HG03442 (cell line): ENCODE results near the gene ST7.
A peak's percentile ranks its signal among the peaks of the same experiment; 100 is the strongest.
"Not testable (repeated sequence)": the region's sequence is repeated elsewhere in the genome, so short reads cannot be mapped to it uniquely, and the experiment has no call there.

Experiments used
- ATAC-seq: cut with Tn5 transposase; IDR thresholded peaks from one replicate; pipeline ENCODE4 v1.9.1; 2021; ENCODE audit warnings: mild to moderate bottlenecking, moderate library complexity; ENCODE audit not compliant: unreplicated experiment

ST7 gene, protein sequence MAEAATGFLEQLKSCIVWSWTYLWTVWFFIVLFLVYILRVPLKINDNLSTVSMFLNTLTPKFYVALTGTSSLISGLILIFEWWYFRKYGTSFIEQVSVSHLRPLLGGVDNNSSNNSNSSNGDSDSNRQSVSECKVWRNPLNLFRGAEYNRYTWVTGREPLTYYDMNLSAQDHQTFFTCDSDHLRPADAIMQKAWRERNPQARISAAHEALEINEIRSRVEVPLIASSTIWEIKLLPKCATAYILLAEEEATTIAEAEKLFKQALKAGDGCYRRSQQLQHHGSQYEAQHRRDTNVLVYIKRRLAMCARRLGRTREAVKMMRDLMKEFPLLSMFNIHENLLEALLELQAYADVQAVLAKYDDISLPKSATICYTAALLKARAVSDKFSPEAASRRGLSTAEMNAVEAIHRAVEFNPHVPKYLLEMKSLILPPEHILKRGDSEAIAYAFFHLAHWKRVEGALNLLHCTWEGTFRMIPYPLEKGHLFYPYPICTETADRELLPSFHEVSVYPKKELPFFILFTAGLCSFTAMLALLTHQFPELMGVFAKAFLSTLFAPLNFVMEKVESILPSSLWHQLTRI

DNA sequence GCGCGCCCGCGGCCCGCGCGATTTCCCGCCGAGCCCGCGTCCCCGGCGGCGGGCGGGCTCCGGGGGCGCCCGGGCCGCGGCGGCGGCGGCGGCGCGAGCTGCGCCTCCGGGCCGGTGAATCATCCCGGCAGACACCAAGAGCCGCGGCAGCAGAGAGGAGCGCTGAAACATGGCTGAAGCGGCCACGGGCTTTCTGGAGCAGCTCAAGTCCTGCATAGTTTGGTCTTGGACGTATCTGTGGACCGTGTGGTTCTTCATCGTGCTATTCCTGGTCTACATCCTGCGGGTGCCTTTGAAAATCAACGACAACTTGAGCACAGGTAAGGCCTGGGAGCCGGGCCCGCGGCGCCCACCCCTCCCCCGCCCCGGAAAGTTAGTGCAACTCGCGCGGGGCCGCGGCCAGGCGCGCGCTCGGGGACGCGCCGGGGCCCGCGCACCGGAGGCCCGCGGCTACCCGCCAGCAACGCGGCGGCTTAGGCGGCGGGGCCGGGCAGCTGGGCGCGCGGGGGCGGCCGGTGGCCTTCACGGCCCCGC is at the start of gene ST7:
Gene ST7 (plus strand): TSS at position 130 of the 534 bp plus-strand sequence. CDS start 40 bp downstream, at position 170.
- ATAC-seq: peak; percentile 29

GRCh38 chr7:116906391-116906790 is 46.9 kb upstream of the ST7 start:
- ATAC-seq: no peak

GRCh38 chr7:116910383-116910782 is 42.9 kb upstream of the ST7 start:
- no peak for ATAC-seq

DNA sequence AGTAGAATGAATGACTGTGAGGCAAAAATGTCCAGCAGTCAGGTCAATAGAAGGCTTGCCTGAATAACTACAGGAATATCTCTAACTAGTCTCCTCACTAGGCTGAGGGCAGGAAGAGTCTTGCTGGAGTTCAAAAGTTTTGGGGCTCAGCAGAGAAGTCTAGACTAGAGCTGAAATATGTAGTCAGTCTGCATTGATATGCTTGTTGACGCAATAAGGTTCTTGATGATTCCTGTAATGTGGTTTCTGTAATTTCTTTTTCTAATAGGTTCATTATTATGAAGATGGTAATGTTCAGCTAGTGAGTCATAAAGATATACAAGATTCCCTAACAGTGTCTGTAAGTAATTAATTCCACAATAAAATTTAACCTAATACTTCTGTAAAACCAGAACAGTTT is 41.5 kb upstream of the ST7 start:
- ATAC-seq: no peak

DNA sequence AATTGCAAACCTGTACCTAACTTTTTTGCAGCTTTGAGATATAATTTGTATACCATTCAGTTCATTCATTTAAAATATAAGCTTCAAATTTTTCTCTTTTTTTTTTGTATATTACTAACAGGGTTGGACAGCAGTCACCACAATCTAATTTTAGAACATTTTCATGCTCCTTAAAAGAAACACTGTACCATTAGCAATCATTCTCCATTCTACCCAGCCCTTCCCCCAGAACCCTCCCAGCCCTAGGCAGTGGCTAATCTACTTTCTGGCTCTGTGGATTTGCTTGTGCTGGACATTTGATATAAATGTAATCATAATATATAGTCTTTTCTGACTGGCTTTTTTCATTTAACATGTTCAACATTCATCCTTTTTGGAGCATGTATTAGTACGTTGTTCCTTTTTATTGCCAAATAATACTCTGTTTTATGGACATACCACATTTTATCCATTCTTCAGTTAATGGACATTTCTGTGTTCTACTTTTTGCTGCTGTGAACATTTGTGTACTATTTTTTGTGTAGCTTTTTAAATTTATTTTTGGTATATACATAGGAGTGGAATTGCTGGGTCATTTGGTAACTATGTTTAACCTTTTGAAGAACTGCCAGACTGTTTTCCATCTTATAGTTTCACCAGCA is 40.9 kb upstream of the ST7 start:
- no peak for ATAC-seq

DNA sequence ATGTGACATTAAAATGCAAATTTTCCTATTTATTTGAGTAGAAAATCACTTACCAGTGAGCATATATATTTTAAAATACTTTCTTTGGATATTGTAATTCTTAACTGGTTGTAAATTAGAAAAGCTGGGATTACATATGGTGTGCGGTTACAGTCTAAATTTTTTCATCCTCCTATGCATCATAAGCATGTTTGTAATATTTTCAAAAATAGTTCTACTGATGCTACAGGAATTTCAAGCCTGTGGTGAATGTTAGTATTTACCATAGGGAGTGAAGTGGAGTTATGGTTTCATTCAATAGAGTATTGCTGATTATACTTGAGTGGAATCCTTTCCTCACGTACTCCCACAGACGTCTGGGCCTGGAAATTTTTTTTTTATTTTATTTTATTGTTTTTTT is 34.6 kb upstream of the ST7 start:
- ATAC-seq: no peak

GRCh38 chr7:116920359-116920758 is 32.9 kb upstream of the ST7 start:
- ATAC-seq: no peak

DNA sequence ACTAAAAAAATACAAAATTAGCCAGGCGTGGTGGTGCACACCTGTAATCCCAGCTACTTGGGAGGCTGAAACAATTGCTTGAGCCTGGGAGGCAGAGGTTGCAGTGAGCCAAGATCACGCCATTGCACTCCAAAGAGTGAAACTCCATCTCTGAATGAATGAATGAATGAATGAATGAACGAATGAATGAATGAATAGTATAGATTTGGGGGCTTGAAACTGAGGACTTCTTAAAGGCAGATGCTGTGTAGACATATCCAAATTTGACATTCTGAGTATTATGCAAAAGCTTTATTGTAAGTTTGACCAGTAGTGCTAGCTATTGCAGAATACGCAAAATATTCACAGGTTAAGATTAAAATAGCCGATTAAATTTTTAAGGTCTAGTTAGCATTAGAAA is 30.8 kb upstream of the ST7 start:
- ATAC-seq: no peak

GRCh38 chr7:116924741-116925140 is 28.6 kb upstream of the ST7 start:
- no peak for ATAC-seq

DNA sequence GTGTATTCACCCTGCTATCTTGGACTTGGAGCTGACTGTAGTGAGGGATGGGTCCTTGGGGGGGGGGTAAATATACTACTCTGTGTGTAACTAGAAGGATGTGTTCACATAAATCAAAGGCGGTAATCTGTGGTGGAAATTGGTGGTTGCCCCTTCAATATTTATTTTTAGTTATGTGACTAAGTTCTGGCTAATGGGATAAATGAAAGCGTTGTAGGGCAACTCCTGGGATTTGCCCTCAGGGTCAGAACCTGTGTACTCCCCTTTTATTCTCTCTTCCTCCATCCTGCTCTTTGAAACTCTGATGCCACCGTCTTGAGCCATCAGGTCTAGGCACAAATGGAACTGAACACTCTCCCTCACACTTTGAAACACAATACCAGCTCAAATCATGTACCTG is 24.3 kb upstream of the ST7 start:
- ATAC-seq: no peak

DNA sequence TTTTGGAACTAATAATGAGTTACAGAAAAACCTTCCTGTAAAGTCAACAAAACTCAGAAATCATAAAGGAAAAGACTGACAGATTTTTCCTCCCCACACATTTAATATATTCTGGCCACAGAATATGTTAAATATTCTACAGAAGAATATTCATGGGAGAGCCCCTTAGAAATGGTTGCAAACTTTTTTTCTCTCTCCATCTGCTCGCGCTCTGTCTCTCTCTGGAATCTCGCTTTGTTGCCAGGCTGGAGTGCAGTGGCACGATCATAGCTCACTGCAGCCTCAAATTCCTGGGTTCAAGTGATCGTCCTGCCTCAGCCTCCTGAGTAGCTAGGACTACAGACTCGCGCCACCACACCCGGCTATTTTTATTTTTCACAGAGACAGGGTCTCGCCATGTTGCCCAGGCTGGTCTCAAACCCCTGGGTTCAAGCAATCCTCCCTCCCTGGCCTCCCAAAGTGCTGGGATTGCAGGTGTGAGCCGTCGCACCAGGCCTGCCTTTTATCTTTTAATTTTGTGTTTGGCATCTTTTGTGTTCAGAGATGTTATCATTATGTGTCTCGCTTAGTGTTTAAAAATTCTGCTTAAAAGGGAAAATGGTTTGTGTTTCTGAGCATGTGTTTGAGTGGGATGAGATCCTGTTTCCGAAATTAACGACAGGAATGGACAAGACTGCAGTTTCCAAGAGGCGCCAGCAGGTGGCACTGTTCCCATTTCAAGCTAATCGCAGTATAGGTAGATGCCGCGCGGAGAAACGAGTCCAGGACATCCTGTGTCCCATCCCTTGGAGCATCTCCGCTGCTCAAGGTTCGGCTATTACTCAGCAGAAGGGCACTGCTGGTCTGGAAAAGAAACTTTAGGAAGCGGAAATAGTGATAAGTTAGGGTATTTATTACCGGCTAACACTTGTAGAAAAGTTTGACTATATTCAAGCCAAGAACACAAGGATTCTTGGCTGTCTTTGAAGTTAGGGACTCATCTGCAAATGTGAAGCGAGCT is 23.1 kb upstream of the ST7 start:
- ATAC-seq: peak; percentile 92

DNA sequence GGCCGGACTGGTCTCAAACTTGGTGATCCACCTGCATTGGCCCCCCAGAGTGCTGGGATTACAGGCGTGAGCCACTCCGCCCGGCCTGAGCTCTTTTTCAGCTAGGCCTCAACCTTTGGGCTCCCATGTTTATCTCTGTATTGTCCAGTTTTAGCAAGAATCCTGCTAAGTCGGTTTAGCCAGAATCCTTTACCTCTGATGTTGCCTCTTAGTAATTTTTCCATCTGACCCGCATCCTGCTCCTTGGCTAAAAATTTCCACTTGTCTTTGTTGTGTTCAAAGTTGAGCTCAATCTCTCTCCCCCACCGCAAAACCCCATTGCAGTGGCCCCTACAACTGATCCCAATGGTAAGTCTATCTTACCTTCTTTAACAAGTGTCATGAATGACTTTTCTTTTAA is 20.7 kb upstream of the ST7 start:
- no peak for ATAC-seq

GRCh38 chr7:116933465-116933864 is 19.8 kb upstream of the ST7 start:
- no peak for ATAC-seq

GRCh38 chr7:116934580-116934979 is 18.7 kb upstream of the ST7 start:
- no peak for ATAC-seq

GRCh38 chr7:116936844-116937243 is 16.5 kb upstream of the ST7 start:
- ATAC-seq: not testable (repeated sequence)

DNA sequence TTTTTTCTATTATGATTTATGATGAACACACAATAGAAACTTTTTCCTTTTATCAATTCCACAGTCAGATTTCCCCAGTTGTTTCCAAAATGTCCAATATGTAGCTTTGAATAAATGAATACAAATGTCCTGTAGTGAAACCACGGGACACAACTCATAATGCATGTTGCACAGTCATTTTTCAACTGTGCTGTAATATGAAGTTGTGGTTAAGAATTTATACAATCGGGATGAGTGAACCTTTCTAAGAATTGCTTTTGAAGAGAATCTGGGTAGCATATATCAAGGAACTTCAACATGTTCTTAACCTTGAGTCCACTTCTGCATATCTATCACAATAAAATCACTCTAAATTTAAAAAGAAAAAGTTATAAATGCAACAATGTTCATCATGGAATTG is 14.6 kb upstream of the ST7 start:
- ATAC-seq: no peak

DNA sequence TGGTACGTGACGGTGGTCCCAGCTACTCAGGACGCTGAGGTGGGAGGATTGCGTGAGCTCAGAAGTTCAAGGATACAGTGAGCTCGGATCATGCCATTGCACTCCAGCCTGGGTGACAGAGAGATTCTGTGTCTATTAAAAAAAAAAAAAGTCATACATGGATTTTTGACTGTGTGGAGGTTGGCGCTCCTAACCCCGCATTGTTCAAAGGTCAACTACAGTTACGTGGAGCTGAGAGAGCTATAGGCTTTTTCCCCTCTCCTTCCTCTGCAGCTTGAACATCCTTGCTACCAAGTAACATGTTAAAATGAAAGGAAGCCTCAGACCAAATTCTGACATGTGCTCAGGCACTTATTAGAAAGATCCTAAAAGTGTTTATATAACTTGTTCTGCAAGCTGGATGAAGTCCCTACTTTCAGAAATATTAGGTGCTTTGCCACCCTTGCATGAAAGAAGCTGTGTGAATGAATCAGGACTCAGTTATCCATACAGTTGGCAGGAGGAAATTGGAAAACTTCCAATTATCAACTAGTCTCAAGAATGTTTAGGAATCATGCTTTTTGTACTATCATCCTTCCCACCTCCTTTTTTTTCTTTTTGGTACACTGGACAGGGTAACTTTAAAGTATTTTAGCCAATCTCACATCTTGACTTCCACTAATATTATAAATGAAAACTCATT is 12.5 kb upstream of the ST7 start:
- ATAC-seq: no peak

- no peak for ATAC-seq
These were observed 10.8 kb upstream of the ST7 start for GRCh38 chr7:116942504-116942903.

DNA sequence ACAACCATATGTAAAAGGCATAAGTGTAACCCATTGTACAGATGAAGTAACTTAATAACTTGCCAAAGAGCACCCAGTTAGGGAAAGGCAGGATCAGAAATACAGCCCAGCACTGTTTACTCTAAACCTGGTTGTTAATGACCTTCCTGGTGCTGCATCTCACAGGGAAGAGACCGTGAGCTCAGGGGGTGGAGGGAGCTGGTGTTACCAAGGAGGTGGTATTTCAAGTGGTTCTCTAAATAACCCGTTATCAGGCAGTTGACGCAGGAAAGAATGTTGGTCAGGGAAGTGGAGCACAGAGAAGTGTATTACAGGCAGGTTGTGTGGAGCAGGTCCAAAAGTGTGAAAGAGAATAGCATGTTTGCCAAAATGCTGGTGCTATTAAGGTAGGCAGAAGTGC is 4.4 kb upstream of the ST7 start:
- no peak for ATAC-seq
